Natural killer cell (primary cell): Measurements from ENCODE around the gene C4orf51. TPM values are rescaled to one million over a fixed set of nuclear protein-coding genes. Genes with fewer than 3 reads are reported as not detected.
A peak's percentile ranks its signal among the peaks of the same experiment; 100 is the strongest.

Source experiments
- ATAC-seq, 3 donors: fragments of 150-1000 bp in 2 of 3; fragments of 200-7000 bp in 1 of 3; cut with Tn5 transposase; 1 replicate in 1 of 3; 2 replicates in 2 of 3; pipeline ENCODE4 v1.10.0; 2021; ENCODE audit warnings: mild to moderate bottlenecking in 2 of 3, moderate library complexity in 2 of 3
- DNase-seq, 2 donors: peaks; one replicate each; pipeline versions ENCODE4 v3.0.0 to v3.0.0-alpha.2; 2013 to 2021; ENCODE audit warnings: mixed read lengths in 1 of 2
- H3K27ac ChIP-seq: one replicate; pipeline ENCODE4 v1.5.1; 2013; ENCODE audit warnings: mild to moderate bottlenecking, low read length
- H3K27me3 ChIP-seq: one replicate; pipeline ENCODE4 v1.6.1; 2013; ENCODE audit warnings: low read length; ENCODE audit not compliant: control insufficient read depth, insufficient read depth
- H3K36me3 ChIP-seq: one replicate; pipeline ENCODE4 v1.6.1; 2013; ENCODE audit warnings: low read length; ENCODE audit not compliant: control insufficient read depth, insufficient read depth
- H3K4me1 ChIP-seq: one replicate; pipeline ENCODE4 v1.6.1; 2013; ENCODE audit warnings: low read length; ENCODE audit not compliant: control insufficient read depth, insufficient read depth
- H3K4me3 ChIP-seq: one replicate; pipeline ENCODE4 v1.5.1; 2013; ENCODE audit warnings: low read length
- H3K9me3 ChIP-seq: one replicate; pipeline ENCODE4 v1.6.1; 2013; ENCODE audit warnings: low read length; ENCODE audit not compliant: control insufficient read depth, insufficient read depth
- H3K27ac Mint-ChIP-seq, 2 donors: one replicate each; pipeline ENCODE4 v1.8.0; 2022; ENCODE audit warnings: mild to moderate bottlenecking in 2 of 2, mixed read lengths in 2 of 2, moderate library complexity in 1 of 2
- H3K27me3 Mint-ChIP-seq, 2 donors: one replicate each; pipeline ENCODE4 v1.8.0; 2022; ENCODE audit warnings: low read depth in 2 of 2, mixed read lengths in 2 of 2
- H3K36me3 Mint-ChIP-seq: one replicate; pipeline ENCODE4 v1.8.0; 2022; ENCODE audit warnings: mixed read lengths
- H3K4me1 Mint-ChIP-seq, 2 donors: one replicate each; pipeline ENCODE4 v1.8.0; 2022; ENCODE audit warnings: mixed read lengths in 2 of 2
- H3K4me3 Mint-ChIP-seq: one replicate; pipeline ENCODE4 v1.8.0; 2022; ENCODE audit warnings: mild to moderate bottlenecking, moderate library complexity, mixed read lengths
- H3K9me3 Mint-ChIP-seq, 2 donors: one replicate each; pipeline ENCODE4 v1.8.0; 2022; ENCODE audit warnings: mixed read lengths in 2 of 2
- CTCF ChIP-seq: fragments of 200-600 bp; IDR thresholded peaks from one replicate; pipeline ENCODE4 v1.8.0; 2022; ENCODE audit warnings: antibody characterized with exemption
- WGBS: methylation state at CpG from one replicate; pipeline ENCODE4 v1.1.7; 2013; ENCODE audit warnings: missing lambda C conversion rate; ENCODE audit not compliant: insufficient coverage; 5-methylcytosine and 5-hydroxymethylcytosine counted together
- intact Hi-C: fragments of 100-400 bp; cut with micrococcal nuclease; formaldehyde crosslinking; loops from one replicate; pipeline ENCODE4 v1.14.2; 2022
- total RNA-seq, 4 donors: library from RNA; stranded (reverse); fragments of 120-200 nt in 1 of 4; gene quantifications; one replicate each; pipeline versions ENCODE4 v1.2.3 to v1.2.4, GENCODE V29; 2013 to 2022

C4orf51 gene
- total RNA-seq, 3 donors from 2014 or later (not counting 1 experiment from before 2014, with no cell fraction given), result not detected

GRCh38 chr4:145723336-145723735 lies 43.4 kb downstream of the C4orf51 start:
- intact Hi-C loops, result no loop called here
- WGBS, result 60% methylated on average over 1 of the region's 2 CpGs
- peaks cover 4% of the 10 kb centered on the region for H3K27me3 ChIP-seq
- Mint-ChIP-seq H3K4me3 (no peak overlapping the region), H3K9me3 (no peaks in the 10 kb centered on the region), H3K4me1 (peaks cover 7 to 13% of the 10 kb centered on the region in 2 donors), H3K36me3 (no peaks in the 10 kb centered on the region), H3K27ac (no peak overlapping the region), H3K27me3 (peaks cover 0 to 9% of the 10 kb centered on the region in 2 donors)
- H3K9me3 ChIP-seq, result no peaks in the 10 kb centered on the region
- ATAC-seq (no peak), DNase-seq (no peak)
- H3K4me3 ChIP-seq, result no peak overlapping the region
- H3K36me3 ChIP-seq, result no peaks in the 10 kb centered on the region
- H3K4me1 ChIP-seq, result no peaks in the 10 kb centered on the region
- TF ChIP-seq CTCF, result no peak
- H3K27ac ChIP-seq, result no peak overlapping the region

GRCh38 chr4:145730026-145730425 lies 50.1 kb downstream of the C4orf51 start:
- Histone ChIP-seq H3K4me1 (peaks cover 11% of the 10 kb centered on the region), H3K9me3 (no peaks in the 10 kb centered on the region), H3K4me3 (no peak overlapping the region), H3K36me3 (no peaks in the 10 kb centered on the region), H3K27me3 (no peaks in the 10 kb centered on the region), H3K27ac (no peak overlapping the region)
- DNase-seq (no peak), ATAC-seq (no peak)
- intact Hi-C loops, result loop anchor here (5.0 kb wide), 1 partner anchor 113 kb away; the partner anchor contains the start of gene MMAA
- no peaks in the 10 kb centered on the region for H3K9me3 Mint-ChIP-seq
- H3K27ac Mint-ChIP-seq, result no peak overlapping the region
- peaks cover 0 to 5% of the 10 kb centered on the region in 2 donors for H3K4me1 Mint-ChIP-seq
- peaks cover 8 to 11% of the 10 kb centered on the region in 2 donors for H3K27me3 Mint-ChIP-seq
- H3K4me3 Mint-ChIP-seq, result peak overlapping the region; percentile 9
- 88% methylated on average over 5 of the region's 5 CpGs for WGBS
- no peaks in the 10 kb centered on the region for H3K36me3 Mint-ChIP-seq
- no peak for TF ChIP-seq CTCF

GRCh38 chr4:145731028-145731427 lies 51.1 kb downstream of the C4orf51 start:
- Histone ChIP-seq H3K4me1 (peaks cover 11% of the 10 kb centered on the region), H3K27ac (no peak overlapping the region), H3K4me3 (no peak overlapping the region), H3K27me3 (no peaks in the 10 kb centered on the region), H3K9me3 (no peaks in the 10 kb centered on the region), H3K36me3 (no peaks in the 10 kb centered on the region)
- ATAC-seq, result no peak
- peaks cover 0 to 5% of the 10 kb centered on the region in 2 donors for H3K4me1 Mint-ChIP-seq
- peaks cover 8 to 11% of the 10 kb centered on the region in 2 donors for H3K27me3 Mint-ChIP-seq
- intact Hi-C loops, result loop anchor here (5.0 kb wide), 1 partner anchor 114 kb away; the partner anchor contains the start of gene MMAA
- H3K36me3 Mint-ChIP-seq, result no peaks in the 10 kb centered on the region
- no peak overlapping the region for H3K27ac Mint-ChIP-seq
- no peak for TF ChIP-seq CTCF
- 89% methylated on average over 1 of the region's 1 CpG for WGBS
- peak overlapping the region; percentile 25 for H3K4me3 Mint-ChIP-seq
- H3K9me3 Mint-ChIP-seq, result no peaks in the 10 kb centered on the region
- no peak for DNase-seq
